Activated CD8-positive, alpha-beta memory T cell treated with anti-CD3 and anti-CD28 coated beads for 36 hours (primary cell): ENCODE results near the gene SRPK2. TPM values are rescaled to one million over a fixed set of nuclear protein-coding genes. Genes with fewer than 3 reads are reported as not detected.

ENCODE experiments used
- CTCF ChIA-PET: fragments of 350-600 bp; sonication (Branson Sonifier 250); formaldehyde crosslinking; loops from one replicate; lab custom pipeline; 2021; ENCODE audit warnings: antibody characterized with exemption; lab: Charles Lee
- POLR2A ChIA-PET: fragments of 350-600 bp; sonication (Branson Sonifier 250); formaldehyde crosslinking; loops from one replicate; lab custom pipeline; 2021; ENCODE audit warnings: antibody characterized with exemption; lab: Charles Lee
- total RNA-seq, 2 experiments: library from RNA; stranded (reverse); gene quantifications; one replicate each; pipeline ENCODE4 v1.2.3, GENCODE V29; 2021

SRPK2 gene
- total RNA-seq, 2 experiments from 2014 or later: 38.8 to 43.9 TPM

DNA sequence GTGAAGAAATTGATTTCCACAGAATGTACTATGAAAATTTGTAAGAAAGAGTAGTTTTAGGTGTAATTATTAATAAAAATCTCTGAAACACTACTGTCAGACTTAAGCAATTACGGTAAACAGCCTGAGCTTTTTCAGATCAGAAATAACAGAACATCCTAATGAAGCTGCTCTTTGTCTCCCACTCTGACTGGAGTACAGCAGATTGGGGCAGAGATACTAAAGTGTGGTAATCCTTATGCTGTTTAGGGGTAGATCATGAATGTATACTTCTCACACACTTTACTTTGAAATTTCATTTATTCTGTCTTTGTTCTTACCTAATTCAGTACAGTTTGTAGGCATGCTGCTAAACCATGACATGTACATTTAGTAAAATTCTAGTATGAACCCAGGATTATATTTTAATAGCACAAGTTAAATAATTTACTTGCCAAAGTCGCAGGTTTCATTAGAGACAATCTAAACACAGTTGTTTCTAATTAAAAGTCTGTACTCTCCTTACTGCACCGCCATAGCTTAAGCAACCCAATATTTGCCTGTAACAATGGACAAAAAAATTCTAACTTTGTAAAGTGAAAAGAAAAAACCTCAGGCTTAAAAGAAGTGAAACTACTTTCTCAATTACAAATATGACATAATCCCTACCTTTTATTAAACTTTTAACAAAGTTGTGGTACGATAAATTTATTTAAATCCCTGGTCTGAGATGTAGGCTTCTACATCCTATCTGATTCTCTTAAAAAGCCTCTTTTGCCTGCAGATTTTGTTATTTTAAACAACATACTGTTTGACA is 286.0 kb downstream of the SRPK2 start:
- ChIA-PET POLR2A (no interaction called here), CTCF (no interaction called here)

DNA sequence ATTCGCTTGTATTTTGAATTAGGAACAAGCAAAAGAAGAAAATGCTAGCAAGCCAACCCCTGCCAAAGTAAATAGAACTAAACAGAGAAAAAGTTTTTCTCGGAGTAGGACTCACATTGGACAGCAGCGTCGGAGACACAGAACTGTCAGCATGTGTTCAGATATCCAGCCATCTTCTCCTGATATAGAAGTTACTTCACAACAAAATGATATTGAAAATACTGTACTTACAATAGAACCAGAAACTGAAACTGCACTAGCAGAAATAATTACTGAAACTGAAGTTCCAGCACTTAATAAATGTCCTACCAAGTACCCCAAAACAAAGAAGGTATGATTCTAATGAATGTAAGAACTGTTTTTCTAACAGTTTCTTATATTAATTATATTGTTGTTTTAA is 286.9 kb downstream of the SRPK2 start:
- ChIA-PET CTCF (no interaction called here), POLR2A (no interaction called here)

- POLR2A ChIA-PET: no interaction called here
These were observed 289.7 kb downstream of the SRPK2 start for GRCh38 chr7:105098863-105099515.

DNA sequence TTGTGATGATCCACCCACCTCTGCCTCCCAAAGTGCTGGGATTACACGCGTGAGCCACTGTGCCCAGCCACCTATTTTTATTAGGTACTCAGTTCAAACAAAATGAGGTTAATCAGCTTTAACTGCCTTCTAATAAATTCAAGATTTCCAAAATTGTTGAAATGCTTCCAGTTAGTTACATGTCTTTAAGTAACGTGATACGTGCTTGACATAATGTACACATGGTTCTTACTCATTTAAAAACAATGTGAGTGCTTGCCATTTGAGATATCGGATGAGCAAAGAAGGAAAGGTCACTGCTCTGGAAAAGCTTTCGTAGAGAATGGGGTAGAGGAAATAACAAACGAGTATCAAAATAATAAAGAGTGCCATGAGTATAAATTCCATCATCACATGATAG is 291.1 kb downstream of the SRPK2 start:
- POLR2A ChIA-PET: no interaction called here
- CTCF ChIA-PET: interaction anchor here (0.7 kb wide), 1 partner anchor 420 kb away, joined by 3 read pairs; no protein-coding TSS in a partner anchor

More at GRCh38 chr7:105098863-105099515, 289.7 kb downstream of the SRPK2 start:
- CTCF ChIA-PET: interaction anchor here (0.5 kb wide), 1 partner anchor 354 kb away, joined by 3 read pairs; no protein-coding TSS in a partner anchor

DNA sequence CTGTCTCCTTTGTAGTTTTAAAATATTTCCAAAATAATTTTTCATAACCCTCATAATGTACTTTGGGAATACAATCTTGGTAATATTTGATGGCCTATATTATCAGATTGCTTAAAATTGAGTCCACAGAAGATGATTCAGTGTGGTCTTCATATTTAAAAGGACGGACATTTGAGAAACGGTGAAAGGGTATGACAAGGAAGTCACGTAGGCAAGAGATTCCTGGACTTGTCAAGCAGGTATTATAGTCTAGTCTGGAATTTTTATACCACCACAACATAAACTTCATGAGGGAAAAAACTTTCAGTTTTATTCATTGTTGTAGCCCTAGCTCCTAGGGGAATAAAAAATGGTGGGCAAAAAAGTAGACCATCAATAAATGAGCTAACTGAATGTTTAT is 292.4 kb downstream of the SRPK2 start:
- ChIA-PET POLR2A (no interaction called here), CTCF (no interaction called here)

GRCh38 chr7:105094966-105095365 is 293.8 kb downstream of the SRPK2 start:
- POLR2A ChIA-PET: no interaction called here
- CTCF ChIA-PET: no interaction called here

GRCh38 chr7:105088456-105088855 is 300.3 kb downstream of the SRPK2 start:
- ChIA-PET POLR2A (no interaction called here), CTCF (interaction anchor here (1.3 kb wide), 1 partner anchor 166 kb away, joined by 3 read pairs; no protein-coding TSS in a partner anchor)

DNA sequence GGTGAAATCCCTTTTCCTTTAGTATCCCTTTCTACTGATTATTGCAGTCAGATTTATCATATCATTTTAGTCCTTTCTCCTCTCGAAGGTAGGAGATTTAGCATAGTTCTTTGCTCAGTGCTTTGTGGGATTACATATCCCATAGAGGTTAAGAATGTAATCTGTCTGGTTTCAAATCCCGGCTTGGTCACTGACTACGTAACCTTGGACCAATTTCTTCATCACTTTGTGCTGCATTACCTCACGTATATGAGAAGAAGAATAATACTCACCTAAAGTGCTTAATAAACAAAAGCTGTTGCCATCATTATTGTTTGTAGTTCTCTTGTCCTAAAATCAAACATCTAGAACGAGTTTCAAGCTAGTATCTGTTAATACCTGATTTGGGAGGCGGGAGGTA is 300.7 kb downstream of the SRPK2 start:
- POLR2A ChIA-PET: interaction anchor here (0.7 kb wide), 1 partner anchor 145 kb away, joined by 3 read pairs; no protein-coding TSS in a partner anchor
- CTCF ChIA-PET: interaction anchor here (1.1 to 1.3 kb wide), 2 partner anchors 31 to 166 kb away, joined by 3 read pairs; no protein-coding TSS in a partner anchor

DNA sequence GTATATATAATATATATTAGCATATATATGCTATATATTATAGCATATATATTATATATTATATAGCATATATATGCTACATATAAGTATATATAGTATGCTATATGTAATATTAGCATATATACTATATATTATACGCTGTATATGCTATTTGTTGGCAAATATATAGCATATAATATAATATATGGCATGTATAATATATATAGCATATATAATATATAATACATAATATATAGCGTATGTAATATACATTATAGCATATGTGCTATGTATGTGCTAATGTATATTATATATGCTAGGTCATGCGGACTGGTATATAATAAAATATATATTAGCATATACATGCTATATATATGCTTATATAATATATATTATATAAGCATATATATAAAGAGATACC is 301.9 kb downstream of the SRPK2 start:
- ChIA-PET POLR2A (no interaction called here), CTCF (interaction anchor here (1.1 kb wide), 1 partner anchor 30 kb away, joined by 3 read pairs; no protein-coding TSS in a partner anchor)

GRCh38 chr7:105084581-105084980 is 304.1 kb downstream of the SRPK2 start:
- CTCF ChIA-PET: no interaction called here
- POLR2A ChIA-PET: no interaction called here

DNA sequence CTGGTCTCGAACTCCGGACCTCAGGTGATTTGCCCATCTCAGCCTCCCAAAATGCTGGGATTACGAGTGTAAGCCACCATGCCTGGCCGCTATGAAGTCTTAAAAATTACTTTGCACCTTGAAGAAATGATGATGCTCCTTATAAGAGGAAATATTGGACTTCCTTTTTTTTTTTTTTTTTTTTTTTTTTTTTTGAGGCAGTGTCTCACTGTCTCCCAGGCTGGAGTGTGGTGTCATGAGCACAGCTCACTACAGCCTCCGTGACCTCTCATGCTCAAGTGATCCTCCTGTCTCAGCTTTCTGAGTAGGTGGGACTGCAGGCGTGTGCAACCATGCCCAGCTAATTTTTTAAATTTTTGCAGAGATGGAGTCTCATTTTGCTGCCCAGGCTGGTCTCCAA is 309.4 kb downstream of the SRPK2 start:
- ChIA-PET CTCF (no interaction called here), POLR2A (no interaction called here)

- POLR2A ChIA-PET: no interaction called here
These were observed 315.6 kb downstream of the SRPK2 start for GRCh38 chr7:105073143-105073542.

DNA sequence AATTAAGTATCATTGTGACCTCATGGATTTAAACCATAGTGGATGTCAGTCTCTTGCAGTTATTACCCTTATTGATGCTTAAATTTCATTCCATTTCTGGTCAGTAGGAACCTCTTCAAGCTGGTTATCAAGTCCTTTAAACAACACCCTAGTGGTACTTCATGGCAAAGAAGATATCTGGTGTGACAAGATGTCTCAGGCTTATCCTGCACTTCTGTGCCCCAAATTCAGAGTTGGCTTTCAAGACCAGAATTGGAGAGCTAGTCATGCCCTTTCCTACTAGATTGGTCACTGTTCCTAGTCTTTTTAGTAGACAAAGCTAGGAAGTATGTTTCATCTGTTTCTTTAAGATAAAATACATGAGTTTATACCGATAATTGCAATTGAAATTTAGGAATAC is 319.8 kb downstream of the SRPK2 start:
- CTCF ChIA-PET: no interaction called here
- POLR2A ChIA-PET: no interaction called here

More at GRCh38 chr7:105073143-105073542, 315.6 kb downstream of the SRPK2 start:
- CTCF ChIA-PET: interaction anchor here (1.0 kb wide), 1 partner anchor 21 kb away, joined by 3 read pairs; no protein-coding TSS in a partner anchor

DNA sequence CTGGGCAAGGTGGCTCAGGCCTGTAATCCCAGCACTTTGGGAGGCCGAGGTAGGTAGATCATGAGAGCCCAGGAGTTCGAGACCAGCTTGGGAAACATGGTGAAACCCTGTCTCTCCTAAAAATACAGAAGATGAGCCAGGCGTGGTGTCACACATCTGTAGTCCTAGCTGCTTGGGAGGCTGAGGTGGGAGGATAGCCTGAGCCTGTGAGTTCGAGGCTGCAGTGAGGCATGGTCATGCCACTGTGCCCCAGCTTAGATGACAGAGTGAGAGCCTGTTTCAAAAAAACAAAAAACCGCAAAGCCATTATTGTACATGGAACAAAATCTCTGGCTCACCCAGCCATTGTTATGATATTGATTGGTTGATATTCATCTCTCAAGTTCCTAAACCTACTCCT is 321.0 kb downstream of the SRPK2 start:
- CTCF ChIA-PET: no interaction called here

More for the DNA sequence above, 321.0 kb downstream of the SRPK2 start:
- POLR2A ChIA-PET: no interaction called here

Other genes starting within 250 kb of the SRPK2 start
- 10 to 100 TPM; 39.9 to 40.3 TPM for gene PUS7, start 133.3 kb upstream of the SRPK2 start, total RNA-seq
- 10 to 100 TPM; 28.0 to 29.7 TPM for gene RINT1, start 143.3 kb upstream of the SRPK2 start, total RNA-seq
- gene EFCAB10, start 192.6 kb upstream of the SRPK2 start, total RNA-seq: not detected